NCI-H146 treated with DMSO at 0.1 percent for 48 hours (cell line): Measurements from ENCODE around the gene DDIT3.

Experiments used
- DNase-seq: peaks from one replicate; lab custom pipeline; 2025; ENCODE audit not compliant: unreplicated experiment; lab: John Stamatoyannopoulos, UW

Gene DDIT3

DNA sequence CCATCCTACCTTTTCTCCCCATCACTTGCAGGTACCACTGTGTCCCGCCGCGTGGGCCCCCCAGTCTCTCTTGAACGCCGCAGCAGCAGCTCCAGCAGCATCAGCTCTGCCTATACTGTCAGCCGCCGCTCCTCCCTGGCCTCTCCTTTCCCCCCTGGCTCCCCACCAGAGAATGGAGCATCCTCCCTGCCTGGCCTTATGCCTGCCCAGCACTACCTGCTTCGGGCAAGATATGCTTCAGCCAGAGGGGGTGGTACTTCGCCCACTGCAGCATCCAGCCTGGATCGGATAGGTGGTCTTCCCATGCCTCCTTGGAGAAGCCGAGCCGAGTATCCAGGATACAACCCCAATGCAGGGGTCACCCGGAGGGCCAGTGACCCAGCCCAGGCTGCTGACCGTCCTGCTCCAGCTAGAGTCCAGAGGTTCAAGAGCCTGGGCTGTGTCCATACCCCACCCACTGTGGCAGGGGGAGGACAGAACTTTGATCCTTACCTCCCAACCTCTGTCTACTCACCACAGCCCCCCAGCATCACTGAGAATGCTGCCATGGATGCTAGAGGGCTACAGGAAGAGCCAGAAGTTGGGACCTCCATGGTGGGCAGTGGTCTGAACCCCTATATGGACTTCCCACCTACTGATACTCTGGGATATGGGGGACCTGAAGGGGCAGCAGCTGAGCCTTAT, 49.9 kb downstream of the DDIT3 start:
- DNase-seq = no peak

DNA sequence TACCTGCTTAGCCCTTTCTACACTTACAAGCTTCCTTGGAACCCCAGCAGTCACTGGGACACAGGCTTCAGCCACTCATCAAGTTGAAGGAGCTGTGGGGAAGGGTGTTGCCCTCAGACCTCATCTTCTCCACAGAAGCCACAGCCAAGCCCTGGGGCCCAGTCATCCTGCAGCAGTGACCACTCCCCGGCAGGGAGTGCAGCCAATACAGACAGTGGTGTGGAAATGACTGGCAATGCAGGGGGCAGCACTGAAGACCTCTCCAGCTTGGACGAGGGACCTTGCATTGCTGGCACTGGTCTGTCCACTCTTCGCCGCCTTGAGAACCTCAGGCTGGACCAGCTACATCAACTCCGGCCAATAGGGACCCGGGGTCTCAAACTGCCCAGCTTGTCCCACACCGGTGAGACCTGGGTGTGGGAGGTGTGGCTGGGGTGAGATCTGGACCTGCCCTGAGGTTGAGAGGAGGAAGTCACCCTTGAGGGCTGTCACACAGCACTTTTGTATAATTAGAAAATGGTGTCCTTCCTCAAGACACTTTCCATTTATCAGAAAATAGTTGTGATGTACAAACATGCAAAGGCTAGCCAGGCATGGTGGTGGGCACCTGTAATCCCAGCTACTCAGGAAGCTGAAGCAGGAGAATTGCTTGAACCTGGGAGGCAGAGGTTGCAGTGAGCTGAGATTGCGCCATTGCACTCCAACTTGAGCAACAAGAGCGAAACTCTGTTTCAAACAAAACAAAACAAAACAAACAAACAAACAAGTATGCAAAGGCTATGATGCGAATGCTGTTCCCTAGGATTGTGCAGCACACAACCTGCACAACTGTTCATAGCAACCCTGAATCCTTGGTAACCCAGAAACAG, 50.8 kb downstream of the DDIT3 start:
- no peak for DNase-seq

DNA sequence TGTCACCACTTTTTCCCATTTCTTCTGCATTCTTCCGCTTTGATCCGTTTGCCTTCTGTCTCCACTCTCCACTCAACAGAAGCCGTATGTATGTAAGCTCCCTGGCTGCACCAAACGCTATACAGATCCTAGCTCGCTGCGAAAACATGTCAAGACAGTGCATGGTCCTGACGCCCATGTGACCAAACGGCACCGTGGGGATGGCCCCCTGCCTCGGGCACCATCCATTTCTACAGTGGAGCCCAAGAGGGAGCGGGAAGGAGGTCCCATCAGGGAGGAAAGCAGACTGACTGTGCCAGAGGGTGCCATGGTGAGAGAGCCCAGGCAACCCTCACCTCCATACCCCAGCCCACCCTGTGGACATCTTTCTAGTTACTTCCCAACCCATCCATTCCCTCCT, 52.4 kb downstream of the DDIT3 start:
- no peak for DNase-seq

DNA sequence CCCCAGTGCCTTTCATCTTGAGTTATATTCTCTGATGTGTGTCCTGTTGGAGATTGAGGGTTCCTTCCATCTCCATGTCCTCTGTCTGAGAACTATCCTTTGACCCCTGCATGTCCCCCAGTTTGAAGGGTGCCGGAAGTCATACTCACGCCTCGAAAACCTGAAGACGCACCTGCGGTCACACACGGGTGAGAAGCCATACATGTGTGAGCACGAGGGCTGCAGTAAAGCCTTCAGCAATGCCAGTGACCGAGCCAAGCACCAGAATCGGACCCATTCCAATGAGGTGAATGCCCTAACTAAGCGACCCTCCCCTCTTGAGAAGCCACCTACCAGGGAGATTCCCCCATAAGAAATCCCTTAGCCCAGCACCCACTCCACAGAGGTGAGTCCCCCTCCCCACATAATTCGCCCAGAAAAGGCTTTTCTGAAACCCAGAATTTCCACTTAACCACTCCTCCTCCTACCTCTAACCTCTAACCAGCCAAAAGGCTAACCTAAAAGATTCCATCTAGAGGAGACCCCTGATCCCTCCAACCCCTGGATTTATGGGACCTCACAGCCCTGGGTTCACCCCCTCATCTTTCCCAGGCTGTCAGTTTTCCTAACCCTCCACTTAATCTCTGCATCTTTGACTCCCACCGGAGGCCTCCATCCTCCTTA, 53.0 kb downstream of the DDIT3 start:
- DNase-seq = no peak
